Activated T-helper 1 cell treated with Interleukin-2 at 50 U/mL for 16 hours (primary cell): Measurements from ENCODE around the gene ALG2.
A peak's percentile ranks its signal among the peaks of the same experiment; 100 is the strongest.

Experiments
- DNase-seq: peaks from one replicate; pipeline ENCODE4 v3.0.0-alpha.2; 2020; ENCODE audit warnings: low read depth

Gene ALG2

GRCh38 chr9:99190597-99191283 lies 31.0 kb downstream of the ALG2 start:
- no peak for DNase-seq

GRCh38 chr9:99189887-99190596 lies 31.7 kb downstream of the ALG2 start:
- DNase-seq, result no peak

DNA sequence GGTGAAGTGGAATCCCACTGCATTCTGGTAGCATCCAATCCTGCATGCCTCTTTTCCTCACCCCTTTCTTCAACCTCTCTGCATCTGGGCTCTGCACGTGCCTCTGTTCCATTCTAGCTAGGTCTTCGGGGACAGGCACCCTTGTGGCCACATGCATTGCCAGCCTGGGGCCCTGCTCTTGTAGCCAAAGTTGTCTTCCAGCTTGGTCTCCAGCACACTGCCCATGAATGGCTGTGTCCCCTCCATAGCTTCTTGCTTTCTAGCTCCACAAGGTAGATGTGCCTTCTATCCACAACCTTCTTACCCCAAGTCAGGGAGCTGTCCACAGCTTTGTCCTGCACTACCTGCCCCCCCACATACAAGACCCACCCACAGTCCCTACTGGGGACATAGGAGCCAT lies 32.6 kb downstream of the ALG2 start:
- no peak for DNase-seq

DNA sequence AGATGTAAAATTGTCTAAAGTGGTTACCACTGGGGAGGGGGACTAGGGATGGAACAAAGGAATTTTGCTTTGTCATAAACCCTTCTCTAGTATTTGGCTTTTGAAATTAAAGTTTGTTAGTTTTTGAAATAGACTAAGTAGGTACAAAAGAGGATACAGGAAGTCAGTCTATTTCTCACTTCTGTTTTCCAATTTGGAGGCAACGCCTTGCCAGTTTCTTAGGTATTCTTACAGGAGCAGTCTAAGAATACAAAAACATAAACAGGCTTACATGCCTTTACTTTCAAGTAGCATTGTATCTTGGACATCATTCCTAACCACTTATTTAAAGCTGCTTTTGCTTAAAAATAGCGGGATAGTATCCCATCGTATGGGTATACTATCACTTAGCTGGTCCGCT lies 34.4 kb downstream of the ALG2 start:
- DNase-seq, result no peak

DNA sequence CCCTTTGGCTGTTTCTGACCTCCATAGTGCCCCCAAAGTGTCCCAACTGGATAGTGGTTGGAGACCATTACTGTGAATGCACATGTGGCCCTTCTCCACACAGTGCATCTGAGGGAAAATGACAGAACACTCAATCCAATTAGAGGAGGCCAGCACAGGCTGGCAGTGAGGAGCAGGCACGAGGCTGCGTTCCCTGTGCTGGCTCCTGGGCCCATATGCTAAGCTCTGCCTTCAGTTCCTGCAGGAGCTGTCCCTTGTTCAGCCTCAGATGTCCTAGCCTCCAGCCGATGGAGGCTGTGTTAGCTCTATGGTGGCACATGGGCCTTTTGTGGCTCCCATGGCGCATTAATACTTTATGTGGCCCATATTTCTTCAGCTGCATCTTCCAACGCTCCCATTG lies 35.8 kb downstream of the ALG2 start:
- no peak for DNase-seq

DNA sequence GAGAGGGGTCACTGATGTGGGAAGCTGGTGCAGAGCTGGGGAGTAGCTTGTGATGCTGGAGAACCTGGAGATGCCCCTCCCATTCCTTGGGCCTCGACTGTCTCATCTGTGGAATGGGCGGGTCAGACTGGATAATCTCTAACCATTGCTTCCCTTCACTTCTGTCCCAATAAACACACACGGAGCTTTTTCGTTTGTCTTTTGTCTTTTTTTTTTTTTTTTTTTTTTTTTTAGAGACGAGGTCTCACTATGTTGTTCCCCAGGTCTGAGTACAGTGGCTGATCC lies 36.5 kb downstream of the ALG2 start:
- DNase-seq, result no peak

DNA sequence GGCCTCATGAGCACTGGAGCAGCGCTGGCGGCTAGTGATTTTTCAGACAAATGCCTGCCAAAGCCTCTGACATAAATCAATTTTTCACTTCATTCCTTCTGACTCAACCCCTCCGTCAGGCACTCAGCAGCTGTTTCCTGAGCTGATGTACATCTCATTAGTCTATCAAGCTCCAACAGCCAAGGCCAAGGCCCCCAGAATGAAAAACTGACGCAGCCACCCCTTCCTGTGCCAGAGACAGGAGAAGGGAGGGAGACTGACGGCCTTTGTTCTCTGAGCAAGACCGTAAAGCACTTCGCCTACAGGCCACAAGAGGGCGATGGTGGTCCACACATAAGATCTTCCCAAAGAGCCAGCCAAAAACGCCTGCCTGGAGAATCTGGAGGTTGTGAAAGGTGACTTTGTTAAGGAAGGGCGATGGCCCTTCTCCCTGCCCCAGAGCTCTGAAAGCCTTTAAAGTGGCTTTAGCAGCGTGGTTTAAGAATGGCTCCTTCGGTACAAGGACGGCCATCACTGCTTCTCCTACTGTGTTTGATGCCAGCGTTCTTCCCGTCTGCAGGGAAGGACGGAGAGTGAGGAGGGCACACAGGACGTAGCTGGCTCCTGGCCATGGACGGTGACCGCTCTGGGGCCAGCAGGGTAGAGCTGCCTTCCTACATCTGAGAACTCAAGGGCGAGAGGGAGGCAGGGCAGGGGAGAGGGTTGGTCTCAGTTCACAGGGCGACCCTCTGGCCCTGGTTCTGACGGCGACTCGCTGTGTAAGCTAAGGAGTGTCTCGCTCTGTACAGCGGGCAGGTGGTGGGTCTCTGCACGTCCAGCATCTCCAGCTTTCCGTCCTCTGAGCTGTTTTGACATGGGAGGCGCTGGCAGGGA lies 37.0 kb downstream of the ALG2 start:
- peak; percentile 41 for DNase-seq

DNA sequence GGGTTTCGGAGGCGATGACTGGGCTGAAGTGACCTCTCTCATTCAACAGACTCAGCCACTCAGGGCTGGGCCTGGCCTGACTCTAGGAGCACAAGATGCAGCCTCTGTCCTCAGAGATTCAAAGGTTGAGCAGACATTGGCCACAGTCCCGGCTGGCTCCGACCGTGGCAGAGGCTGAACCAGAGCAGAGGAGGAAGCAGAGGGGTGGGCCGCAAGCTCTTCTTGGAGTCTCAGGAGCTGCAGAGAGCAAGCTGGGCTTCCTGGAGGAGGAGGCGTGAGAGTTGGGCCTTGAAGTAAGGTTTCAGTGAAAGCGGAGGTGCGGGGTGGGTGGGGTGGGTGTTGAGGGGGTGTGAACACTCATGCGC lies 37.6 kb downstream of the ALG2 start:
- no peak for DNase-seq

GRCh38 chr9:99183616-99184015 lies 38.1 kb downstream of the ALG2 start:
- DNase-seq, result no peak

- no peak for DNase-seq
Observed at GRCh38 chr9:99182356-99182755, 39.4 kb downstream of the ALG2 start.

DNA sequence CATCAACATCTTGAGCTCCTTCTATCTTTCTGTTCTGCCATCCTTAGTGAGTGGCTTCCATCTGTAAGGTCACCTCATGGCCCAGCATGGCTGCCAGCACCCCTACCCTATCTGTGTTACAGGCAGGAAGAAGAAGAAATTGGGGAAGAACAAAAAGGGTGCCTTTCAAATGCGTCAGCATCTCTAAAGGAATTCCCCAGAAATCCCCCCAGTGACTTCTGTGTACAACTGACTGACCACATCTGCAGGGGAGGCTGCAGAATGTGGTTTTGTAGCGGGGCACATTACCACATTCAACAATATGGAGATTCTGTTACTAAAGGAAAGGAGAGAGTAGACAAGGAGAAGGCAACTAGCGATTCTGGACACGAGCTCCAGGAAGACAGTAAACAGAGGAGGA lies 40.1 kb downstream of the ALG2 start:
- DNase-seq, result no peak

GRCh38 chr9:99181206-99181605 lies 40.5 kb downstream of the ALG2 start:
- no peak for DNase-seq

DNA sequence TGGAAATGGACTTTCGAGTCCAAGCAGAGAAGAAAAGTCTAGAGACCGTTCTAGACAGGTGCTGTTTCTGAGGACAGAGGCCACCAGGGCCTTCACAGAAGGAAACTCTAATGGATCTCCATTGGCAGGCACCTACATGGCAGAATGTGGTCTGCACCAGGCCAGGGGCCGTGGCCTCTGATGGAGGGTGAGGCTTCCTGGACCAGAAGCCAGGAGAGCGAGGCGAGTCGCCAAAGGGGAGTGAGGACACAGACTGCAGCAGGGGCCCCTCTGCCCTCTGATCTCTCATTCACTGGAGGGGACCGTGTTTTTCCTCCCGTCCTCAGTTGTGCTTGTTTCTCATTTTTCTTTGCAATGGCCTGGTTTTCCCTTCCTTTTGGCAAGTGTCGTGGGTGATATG lies 41.1 kb downstream of the ALG2 start:
- no peak for DNase-seq

GRCh38 chr9:99180199-99180598 lies 41.5 kb downstream of the ALG2 start:
- DNase-seq, result no peak

- DNase-seq, result no peak
Observed at GRCh38 chr9:99178912-99179872, 42.5 kb downstream of the ALG2 start.

DNA sequence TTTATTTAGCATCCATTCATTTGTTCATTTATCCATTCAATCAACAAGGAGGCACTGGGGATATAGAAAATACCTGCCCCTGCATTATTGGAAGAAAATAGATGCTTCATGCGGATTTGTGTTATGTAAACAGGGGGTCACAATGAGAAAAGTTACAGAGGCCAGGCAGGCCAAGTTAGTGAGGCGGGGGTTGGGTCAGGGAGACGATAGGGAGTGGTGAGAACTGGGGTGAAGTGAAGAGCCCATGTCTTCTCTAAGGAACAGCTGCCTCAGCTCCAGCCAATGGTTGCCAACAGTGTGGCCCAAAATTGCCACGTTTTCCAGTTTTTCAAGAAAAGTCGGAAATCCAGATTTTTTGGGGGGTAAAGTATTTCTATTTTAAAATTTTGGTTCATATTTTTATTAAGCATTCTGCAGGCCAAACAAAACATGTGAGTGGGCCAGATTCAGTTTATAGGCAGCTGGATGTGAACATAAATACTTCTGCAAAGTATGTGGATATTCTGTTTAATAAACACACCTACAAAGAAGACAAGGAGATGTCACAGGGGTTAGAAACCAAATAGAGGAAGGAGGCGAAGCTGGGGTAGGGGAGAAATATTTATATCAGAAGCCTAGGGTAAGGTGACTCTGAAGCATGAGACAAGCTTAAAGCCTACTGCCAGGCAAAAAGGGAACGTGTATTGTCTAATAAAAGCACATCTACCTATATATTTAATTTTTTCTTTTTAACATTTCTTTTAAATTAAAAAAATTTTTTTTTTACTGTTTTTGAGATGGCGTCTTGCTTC lies 44.0 kb downstream of the ALG2 start:
- no peak for DNase-seq

DNA sequence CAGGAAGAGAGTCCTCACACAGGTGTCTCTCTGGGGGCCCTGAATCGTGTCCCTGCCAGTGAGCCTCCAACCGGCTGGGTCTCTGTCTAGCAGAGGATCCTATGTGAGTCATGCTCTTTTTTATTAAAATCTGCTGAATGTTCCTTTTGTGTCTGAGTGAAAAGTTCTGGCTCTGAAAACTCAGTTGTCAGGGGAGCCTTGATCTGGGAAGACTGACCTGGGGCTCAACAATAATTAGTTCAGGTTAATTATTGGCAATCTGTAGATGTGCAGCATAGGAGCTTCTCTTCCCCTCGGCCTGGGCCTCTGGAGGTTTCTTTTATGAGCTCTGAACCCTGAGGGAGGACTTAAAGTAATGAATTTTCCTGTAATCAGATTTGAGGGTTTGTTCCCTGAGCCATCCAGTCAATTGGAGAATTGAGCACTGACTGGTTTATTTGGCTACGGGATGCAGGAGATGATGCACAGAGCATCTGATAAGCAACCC lies 45.2 kb downstream of the ALG2 start:
- DNase-seq, result no peak

GRCh38 chr9:99173570-99174504 lies 47.9 kb downstream of the ALG2 start:
- DNase-seq, result no peak

DNA sequence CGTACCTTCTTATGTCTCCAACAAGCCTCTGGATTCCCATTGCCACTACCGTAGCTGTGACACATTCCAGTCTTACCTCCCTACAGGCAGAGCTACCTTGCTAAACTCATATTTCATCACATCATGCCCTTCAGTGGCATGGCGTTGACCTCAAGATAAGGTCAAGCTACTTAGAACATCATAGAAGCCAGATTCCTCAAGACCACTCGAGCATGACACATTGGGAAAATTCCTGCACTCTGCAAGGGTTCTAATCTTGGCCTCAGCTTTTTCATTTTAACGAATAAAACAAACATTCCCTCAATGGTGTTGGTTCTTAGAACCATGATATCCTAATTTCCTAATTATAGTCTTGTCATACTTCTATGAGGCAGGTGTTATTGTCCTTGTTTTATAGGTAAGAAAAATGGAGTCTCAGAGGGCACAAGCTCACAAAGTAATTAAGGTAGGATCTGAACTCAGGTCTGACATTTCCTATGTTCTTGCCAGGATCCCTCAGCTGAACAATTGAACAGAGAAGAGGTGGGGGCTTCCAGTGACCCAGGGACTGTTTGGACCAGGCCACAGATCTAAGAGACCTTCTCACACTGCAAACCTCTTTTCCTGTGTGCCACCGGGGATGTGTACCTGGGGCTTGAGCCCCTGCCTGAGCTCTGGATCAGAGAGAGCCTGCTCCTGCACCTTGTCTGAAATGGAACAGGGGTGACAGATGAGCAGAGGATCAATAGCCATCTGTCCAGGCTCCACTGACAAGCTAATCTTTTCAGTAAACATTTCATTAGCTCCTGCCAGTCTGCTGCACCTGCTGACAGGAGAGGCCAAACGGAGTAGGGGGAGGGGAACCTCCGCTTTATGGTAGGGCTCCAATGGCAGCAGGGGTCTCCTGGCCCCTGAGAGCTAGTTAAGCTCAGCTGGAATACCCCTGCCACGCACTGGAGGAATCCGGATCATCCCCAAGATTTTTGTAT lies 49.3 kb downstream of the ALG2 start:
- no peak for DNase-seq
